ENCODE data around the gene POU2AF1.

Gene POU2AF1

DNA sequence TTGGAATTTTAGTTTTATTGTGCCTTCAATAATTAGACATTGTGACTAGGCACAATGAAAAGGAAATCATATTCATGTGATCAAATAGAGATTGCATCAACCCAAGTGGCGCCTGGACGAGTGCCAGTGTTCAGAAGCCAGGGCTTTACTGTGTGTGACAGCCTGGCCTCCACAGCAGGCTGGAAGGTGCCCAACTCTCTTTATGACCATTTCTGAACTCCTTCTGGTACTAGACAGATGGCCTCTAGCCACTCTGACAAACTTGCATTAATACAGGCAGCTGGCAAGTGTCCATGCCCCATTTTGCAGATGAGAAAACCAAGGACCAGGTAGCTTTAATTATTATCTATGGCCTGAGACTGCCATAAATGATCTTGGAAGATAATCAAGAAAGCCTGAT is 8.3 kb upstream of the POU2AF1 start:
- no peak for DNase-seq (ENCODE audit: low read depth in 2 of 2, low spot score in 1 of 2)

DNA sequence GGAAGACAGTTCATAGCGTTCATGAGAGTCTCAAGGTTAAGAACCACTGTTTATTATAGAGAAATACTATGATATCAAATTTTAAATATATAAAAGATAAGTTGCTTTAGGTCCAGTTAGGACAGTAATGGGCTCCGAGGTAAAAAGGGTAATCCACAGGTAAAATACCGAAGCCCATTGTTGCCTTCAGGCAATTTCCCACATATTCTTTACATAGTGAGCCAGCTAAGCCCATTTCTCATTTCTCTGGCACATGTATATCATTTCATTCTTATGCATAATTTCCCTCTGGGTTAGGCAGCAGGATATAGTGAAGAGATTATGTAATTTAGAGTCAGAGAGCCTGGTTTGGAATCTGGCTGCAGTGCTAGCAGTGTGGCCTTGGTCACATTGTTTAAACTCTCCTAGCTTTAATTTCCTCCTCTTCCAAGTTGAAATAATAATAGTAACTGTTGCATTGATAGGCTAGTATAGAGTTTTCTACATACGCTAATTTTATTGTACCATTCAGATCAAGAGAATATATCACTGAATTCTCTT is 7.6 kb upstream of the POU2AF1 start:
- DNase-seq (ENCODE audit: low read depth in 2 of 2, low spot score in 1 of 2), result no peak

DNA sequence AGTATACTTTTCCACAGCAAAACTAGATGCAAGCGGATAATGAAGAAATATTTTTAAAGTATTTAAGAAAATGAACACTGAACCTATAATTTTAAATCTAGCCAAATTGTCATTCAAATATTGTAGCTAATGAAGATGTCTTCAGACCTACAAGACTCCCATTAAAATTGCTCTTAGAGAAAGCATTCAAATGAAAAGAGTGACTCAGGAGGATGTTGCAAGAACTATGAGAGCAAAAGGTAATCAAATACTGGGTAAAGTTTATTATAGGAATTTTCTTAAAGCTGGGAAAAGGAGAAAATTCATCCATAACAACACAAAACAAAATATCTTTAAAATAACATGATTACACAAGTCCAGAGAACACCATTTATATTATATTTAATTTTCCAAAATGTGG is 5.4 kb upstream of the POU2AF1 start:
- DNase-seq (ENCODE audit: low read depth in 2 of 2, low spot score in 1 of 2), result no peak

DNA sequence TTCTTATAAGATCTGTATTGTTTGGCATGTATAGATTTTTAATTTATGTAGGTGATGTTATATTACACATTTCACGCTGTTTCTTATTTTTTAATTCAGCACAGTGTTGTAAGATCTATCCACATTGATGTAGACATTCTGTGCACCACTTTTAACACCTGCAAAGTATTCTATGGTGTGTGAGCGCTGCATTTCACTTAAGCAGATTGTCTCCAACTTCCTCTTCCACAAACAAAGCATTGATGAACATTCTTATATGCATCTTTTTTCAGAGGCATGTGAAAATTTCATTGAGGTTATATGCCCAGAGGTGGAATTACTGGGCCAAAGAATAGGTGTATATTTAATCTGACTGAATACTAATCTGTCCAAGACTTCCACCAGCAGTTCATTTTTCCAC is 3.4 kb upstream of the POU2AF1 start:
- DNase-seq (ENCODE audit: low read depth in 2 of 2, low spot score in 1 of 2), result no peak

DNA sequence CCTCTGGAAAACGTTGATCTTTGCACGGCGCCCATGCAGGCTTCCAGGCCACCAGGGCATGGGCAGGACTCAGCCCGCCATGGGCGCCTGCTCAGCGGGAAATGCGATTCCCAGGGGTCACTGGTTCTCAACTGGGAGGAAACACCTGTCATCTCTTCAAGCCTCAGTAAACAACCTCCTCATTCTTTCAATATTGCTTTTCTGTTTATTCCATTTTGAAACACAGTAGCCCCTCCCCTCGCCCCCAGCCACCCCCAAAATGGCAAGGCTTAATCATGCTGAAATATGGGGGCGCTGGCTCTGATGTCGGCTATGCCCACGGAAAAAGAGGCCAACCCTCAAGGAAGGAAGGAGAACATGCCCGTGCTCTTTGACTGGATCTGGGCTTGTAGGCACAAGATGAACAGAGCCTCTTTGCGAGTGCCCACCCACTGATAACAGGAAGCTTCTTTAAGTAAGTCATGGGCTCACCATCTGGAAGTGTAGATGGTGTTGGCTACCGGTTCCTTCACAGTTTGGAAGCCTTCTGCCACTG is 594 bp upstream of the POU2AF1 start:
- DNase-seq (ENCODE audit: low read depth in 2 of 2, low spot score in 1 of 2), result no peak

DNA sequence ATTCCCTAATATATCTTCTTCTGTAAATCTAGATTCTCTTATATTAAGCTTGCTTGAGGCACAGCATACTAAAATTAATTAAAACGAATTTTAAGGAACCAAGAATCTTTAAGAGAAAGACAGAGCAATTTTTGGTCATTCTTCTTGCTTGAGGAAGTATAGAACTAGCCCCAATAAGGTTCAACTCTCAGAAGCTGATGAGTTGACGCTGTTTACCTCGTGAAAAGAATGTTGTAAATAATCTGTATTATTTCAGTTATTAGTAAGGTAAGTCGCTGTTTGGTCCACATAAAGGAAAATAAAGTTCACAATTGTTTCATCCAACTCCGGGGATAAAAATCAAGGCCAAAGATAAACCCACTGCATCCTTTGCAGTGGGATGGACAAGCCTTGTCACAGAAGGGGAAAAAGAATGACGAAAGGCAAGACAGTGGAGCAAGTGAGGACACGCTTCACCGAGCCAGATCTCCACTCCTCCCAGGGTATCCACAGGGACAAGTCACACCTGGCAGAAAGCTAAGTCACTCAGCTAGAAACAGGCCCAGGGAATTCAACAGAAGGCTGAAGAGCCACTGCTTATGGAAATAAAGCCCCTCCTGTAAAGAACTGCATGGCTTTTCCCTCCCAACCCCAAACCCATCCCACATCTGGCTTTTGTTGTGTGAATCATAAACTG is 752 bp downstream of the POU2AF1 start:
- no peak for DNase-seq (ENCODE audit: low read depth in 2 of 2, low spot score in 1 of 2)

DNA sequence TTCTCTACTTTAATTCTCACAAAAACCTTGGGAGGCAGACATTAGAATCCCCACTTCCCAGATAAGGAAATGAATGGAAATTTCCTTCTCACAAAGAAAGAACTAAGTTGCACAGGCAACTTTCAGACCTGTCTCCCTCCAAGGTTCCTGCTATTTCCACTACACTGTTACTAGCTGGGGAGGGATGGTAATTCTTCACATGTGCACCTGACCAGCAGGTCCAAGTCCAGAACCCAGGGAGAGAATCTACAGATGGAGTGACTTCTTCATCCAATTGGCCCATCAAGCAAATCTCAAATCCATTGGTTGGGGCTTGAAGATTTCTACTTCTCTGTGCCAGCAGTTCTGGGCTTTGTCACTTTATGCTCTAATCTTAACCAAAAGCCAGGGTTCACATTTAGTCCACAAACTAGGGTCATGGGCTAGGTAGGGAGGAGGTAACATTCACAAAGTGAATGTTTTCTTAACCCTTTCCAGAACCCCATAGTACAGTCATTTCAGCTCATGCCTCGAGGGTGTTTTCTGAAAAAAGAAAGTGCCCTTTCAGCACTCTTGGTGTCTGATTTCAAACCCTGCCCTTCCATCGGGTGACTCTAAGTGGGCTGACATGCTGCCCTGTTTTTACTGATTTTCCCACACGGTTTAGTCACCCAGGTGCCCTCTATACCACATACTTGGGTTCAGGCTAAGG is 2.7 kb downstream of the POU2AF1 start:
- DNase-seq (ENCODE audit: low read depth in 2 of 2, low spot score in 1 of 2), result no peak

DNA sequence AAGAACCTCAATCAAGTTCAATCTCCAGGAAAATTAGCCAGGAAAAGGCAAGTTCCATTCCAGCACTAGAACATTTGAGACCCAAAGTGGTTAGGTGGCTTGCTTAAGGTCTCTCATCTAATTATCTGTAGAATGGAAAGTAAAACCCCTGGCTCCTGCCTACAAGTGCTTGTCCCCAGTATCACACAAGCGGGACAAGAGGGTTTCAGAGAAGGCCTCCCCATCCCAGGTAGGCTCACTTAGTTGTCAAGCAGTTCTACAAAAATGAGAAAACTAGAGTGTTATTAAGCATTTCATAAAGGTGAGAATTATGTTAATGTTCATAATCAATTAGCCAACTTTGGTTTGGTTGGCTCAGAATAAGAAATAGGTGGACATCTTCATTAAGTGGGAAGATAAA is 5.5 kb downstream of the POU2AF1 start:
- no peak for DNase-seq (ENCODE audit: low read depth in 2 of 2, low spot score in 1 of 2)

DNA sequence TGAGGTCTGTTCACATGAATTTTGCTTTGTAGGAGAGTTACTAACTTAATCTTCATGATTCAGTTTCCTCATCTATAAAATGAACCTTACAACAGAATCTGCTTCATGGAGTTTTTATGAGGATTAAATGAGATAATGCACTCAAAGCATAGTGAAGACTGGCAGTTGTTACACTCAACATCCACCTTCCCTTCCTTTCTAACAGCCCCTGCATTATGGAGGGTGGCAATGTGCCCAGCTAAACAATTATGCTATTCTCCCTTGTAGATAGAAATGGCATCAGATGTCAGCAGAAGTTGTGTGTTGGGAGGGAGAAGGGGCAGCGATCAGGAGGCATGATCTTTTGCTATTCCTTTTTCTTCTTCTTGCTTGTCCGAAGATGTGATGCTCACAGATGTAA is 6.5 kb downstream of the POU2AF1 start:
- DNase-seq (ENCODE audit: low read depth in 2 of 2, low spot score in 1 of 2), result no peak

DNA sequence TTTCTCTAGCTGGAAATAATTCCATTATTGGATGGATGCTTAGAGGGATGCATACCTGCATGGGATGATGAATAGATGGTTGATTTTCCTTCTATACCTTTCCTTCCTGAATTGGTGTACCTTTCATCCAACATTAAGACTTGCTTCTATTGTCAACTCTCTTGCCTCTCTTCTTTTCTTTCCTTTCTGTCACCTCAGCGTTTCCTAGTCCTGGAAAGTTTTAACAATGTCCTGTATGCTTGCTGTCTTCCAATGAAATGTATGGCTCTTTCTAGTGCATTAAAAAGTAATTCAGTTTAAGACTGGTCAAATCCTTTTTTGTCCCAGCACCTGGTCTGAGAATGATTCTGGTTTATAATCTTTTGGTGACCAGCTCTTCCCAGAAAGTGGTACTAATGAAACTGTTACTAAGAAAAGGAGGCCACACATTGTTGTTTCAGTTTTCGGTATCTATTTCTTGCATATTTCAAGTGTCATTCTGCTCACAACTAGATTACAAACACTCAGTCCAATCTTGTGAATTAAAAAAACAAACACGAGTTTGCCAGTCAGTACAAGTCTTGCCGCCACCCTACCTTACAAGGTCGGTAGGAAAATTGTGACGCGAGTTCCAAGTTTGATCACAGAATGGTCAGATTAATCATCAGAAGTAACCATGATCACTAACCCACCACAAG is 8.0 kb downstream of the POU2AF1 start:
- DNase-seq (ENCODE audit: low read depth in 2 of 2, low spot score in 1 of 2), result no peak

DNA sequence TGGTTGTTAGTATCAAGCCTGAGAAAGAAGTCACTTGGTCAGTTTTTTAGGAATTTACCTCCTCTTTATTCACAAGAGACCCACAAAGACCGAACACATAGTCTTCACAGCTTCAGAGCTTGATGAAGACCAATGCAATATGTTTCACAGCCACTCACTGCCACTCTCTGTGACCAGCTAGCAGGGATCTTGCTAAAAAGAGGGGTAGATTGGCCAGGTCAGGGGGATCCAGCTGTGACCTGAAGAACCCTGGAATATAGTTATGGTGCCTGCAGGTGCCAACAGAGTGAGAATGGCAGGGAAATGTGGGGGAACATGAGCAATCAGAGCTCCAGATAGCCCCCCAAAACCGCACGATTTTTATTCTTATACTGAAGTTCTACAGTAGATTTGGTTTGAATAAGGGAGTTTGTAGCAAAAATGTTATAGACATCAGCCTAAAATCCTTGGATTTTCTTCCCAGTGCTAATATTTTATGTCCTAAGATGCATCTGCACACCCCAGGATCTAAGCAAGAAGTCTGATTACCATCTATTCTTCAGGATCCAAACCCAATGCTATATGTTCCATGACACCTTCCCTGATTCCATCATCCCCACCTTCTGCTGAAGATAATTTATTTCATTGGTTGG is 8.7 kb downstream of the POU2AF1 start:
- no peak for DNase-seq (ENCODE audit: low read depth in 2 of 2, low spot score in 1 of 2)

DNA sequence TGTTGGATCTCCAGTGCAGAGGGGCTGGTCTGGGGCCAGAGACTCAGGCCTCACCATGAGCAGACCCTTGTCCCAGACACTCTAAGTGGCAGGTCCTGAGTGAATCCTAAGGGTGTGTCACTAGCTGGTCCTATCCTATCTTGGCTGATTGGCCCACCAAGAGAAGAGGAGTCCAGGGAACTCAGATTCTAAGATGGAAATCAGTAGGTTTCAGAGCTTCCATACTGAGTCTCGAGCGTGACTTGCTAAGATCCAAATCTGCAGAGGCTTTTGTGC is 10.9 kb downstream of the POU2AF1 start:
- DNase-seq (ENCODE audit: low read depth in 2 of 2, low spot score in 1 of 2), result no peak

DNA sequence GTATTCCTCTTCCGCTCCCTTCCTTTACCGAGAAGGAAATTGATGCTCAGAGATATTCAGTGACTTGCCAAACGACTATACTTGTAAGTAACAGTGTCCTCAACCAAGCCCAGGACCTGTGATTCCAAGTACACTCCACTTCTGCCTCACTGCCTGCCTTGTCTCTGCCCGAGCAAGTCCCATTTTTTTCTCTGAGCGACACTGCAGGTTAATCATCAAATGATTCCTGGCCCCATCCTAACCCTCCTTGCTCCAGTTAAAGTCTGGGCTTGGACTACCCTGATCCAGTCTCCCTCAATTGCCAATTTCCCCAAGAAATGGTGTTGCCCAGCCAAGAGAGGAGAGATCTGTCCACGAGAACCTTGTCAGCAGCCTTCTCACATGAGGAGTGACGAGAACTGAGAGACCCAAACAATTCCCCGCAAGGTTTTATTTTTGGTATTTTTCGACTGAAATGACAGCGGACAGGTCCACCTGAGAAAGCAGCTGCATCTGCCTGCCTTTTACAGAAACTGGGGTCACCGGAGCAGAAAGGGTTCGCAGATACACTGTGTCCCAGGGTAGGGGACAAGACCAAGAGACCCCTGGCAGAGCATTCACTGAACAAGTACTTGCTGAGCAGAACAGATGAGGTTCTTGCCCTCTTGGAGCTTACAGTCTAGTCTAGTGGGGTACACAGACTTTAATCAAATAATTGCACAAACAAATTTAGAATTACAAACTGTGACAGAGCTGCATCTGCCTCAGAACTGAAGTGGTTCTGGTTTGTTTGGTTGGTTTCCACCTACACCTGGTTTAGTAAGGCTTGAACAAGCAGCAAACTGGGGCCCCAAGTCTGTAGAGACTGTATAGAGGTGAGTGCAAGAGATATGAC is 11.4 kb downstream of the POU2AF1 start:
- no peak for DNase-seq (ENCODE audit: low read depth in 2 of 2, low spot score in 1 of 2)

DNA sequence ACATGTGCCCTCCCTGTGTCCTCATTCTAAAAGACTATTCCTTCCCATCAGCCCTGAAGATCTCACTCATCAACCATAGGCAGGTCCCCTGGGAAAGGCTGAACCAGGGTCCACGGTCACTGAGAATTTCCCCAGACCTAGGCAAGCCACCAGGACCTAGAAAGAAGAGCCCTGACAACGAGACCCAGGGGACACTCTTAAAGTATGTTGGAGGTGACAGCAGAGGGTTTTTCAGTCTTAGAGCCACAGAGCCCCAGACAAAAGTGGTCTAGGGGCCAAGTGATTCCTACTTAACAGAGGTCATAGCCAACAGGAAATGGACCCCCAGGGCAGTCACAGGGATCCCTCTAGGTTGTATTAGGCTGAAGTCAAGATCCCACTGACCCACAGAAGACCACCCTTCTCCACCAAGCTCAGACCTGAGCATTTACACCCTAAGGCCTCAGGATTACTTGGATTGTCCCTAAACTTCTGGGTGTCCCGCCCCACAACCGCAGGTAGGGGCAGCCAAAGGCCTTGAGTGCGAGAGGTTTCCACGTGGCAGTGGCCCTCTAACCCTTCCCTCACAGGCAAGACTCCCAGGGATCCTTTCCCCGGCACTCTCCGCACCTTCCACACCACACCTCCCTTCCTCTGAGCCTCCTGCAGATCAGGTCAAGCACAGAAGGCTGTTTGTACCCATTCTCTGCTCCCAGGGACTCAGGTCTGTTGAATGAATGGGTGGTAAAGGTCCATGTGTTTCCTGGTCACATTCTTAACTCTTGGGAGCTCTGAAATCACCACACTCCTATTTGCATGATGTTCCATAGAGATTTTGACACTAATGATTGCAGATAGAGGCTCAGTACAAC is 12.3 kb downstream of the POU2AF1 start:
- DNase-seq (ENCODE audit: low read depth in 2 of 2, low spot score in 1 of 2), result no peak

DNA sequence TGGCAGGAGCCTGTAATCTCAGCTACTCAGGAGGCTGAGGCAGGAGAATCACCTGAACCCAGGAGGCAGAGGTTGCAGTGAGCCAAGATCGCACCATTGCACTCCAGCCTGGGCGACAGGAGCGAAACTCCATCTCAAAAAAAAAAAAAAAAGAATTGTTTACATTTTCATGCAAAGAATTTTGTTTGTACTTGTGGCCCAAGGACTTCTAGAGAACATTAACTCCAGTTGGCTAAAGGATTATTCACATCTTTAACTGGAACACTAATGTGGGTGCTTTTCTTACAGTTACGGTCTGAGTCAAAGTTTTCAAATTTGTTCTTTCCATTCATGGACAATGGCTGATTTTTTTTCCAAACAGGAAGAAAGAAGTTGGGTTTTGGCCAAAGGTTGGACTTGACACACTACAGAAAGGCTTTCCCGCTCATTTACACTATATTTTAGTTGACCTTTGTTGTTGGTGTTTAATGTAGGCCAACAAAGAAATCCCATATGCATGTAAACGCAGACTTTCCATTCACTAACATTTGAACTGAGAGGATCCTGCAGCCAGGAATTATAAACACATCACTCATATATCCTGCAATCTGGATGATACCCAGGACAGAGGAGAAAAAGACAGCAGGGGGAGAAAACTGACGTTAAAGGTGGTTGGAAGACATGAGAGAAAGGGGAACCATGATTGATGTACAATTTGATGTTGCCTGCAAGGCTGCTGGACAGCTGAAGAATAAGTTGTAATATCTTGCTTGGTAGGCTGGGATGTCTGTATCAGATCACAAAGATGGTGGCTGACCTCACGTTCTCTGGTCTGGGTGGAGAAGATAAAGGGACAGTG is 13.1 kb downstream of the POU2AF1 start:
- no peak for DNase-seq (ENCODE audit: low read depth in 2 of 2, low spot score in 1 of 2)

DNA sequence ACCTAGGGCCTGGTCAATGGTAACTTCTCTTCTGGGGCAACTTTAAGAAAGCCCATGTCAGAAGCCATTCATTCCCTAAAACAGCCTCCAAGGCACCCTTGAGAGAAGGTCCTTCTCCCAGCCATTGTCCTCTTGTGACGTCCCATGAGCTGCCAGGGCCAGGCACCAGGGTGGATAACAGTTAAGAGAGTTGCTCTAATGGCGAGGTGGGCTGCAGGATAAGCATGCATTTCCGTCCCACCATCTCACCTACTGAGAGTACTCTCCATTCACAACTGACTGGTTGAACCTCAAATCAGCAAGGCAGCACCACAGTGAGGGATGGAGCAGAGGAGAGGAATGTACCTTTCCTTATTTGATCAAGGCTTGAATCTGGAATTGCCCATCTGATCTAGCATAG is 14.6 kb downstream of the POU2AF1 start:
- no peak for DNase-seq (ENCODE audit: low read depth in 2 of 2, low spot score in 1 of 2)

DNA sequence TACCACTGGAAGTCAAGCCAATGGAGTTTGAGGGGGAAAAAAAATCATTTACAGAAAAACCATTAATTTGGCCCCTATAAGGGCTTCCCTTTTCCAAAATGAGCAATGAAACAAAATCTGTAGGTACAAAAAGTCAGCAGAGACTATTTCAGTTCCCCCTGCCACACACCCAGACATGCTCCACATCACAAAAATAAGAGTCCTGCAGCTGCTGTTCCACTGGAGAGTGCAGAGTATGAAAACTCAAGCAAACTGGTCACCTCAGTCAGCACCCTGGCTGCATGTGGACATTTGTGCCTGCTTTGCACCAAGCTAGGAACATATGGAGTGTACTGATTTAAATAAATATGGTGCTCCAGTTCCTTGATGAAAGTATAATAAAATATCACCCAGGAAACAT is 15.1 kb downstream of the POU2AF1 start:
- no peak for DNase-seq (ENCODE audit: low read depth in 2 of 2, low spot score in 1 of 2)

DNA sequence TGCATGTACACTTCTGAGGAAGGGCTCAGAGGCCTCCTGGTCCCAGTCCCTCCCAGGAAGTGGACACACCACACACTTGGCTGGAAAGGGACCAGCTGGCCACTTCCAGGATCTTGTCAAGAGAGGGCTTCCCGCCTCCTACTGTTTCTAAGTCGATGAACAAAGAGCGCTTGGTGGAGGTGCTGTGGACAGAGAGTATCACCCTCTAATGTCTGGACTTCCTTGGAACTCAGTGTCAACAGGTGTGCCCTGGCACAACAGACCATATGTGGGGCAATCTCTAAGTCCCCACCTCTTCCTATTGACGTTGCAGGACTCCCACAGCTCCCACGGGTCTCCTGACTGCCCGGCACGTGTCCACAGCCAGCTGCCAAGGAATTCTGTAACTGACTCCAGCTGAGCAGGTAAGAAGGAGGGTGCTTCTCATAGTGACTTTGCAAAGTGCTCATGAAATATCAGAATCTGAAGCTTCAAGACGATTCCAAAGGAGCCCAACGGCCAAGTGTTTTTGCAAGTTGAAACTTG is 16.1 kb downstream of the POU2AF1 start:
- no peak for DNase-seq (ENCODE audit: low read depth in 2 of 2, low spot score in 1 of 2)

DNA sequence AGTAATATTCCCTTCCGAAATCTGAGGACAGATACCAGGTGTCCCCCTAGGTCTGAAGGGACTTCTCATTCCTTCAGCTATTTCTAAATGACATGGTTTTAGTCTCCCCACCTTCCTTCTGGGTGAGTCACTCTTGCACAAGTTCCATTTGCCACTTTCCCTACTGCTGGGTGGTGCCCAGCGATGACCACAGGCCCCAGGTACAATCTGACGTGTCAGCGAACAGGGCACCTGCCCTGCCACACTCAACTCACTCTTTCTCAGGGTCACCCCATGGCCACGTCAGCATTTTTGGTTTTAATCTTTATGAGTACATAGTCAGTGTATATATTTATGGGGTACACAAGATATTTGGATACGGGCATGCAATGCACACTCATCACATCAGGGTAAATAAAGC is 17.2 kb downstream of the POU2AF1 start:
- DNase-seq (ENCODE audit: low read depth in 2 of 2, low spot score in 1 of 2), result no peak

All from stimulated activated CD8-positive, alpha-beta memory T cell treated with anti-CD3 and anti-CD28 coated beads, Interleukin-4, amount 100 ng/mL, for 1 hour (primary cell).